ENCODE data around the gene AMH. TPM values are rescaled to one million over a fixed set of nuclear protein-coding genes. Genes with fewer than 3 reads are reported as not detected.

Gene AMH
- total RNA-seq, 1 experiment from 2014 or later, result 11.2 TPM

DNA sequence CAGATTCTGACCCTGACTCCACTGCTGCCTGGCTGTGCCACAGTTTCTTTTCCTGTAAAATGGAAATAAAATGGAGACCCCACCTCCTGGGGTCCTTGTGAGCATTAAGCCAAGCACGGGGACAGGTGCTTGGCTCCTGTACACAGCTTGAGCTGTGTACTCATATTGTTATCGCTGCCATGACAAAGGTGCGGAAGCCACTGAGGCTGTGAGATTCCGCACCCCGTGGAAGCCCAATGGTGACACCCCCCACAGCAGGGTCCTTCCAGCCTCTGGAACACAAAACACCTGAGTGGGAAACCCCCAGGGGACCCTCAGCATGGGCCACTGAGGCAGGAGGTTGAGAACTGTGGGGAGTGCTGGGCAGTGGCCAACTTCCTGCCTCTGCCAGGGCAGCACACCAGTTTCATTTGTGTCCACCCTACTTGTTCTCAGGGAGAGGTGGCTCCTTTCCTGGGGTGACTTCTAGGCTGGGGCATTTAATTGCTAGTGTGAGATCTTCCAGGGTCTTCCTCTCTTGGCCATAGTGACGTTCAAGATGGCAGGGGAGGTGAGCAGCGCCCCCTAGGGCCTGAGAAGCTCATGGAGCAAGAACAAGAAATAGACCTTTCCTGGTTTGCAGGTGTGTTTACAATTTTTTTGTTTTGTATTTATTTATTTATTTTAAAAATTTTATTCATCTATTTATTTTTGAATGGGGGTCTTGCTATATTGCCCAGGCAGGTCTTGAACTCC is 12.5 kb downstream of the AMH start:
- peak; percentile 74 for DNase-seq (ENCODE audit: low spot score)
- H3K27me3 Mint-ChIP-seq (ENCODE audit: low read depth), result peaks cover 4% of the 10 kb centered on the region; the same call in 1 of the 2 replicates
- H3K9me3 Mint-ChIP-seq, result no peaks in the 10 kb centered on the region
- 0 out of 2 replicates have a peak, but pooled peaks cover 2% of the 10 kb centered on the region for H3K4me1 Mint-ChIP-seq
- TF ChIP-seq, protein P1, sequence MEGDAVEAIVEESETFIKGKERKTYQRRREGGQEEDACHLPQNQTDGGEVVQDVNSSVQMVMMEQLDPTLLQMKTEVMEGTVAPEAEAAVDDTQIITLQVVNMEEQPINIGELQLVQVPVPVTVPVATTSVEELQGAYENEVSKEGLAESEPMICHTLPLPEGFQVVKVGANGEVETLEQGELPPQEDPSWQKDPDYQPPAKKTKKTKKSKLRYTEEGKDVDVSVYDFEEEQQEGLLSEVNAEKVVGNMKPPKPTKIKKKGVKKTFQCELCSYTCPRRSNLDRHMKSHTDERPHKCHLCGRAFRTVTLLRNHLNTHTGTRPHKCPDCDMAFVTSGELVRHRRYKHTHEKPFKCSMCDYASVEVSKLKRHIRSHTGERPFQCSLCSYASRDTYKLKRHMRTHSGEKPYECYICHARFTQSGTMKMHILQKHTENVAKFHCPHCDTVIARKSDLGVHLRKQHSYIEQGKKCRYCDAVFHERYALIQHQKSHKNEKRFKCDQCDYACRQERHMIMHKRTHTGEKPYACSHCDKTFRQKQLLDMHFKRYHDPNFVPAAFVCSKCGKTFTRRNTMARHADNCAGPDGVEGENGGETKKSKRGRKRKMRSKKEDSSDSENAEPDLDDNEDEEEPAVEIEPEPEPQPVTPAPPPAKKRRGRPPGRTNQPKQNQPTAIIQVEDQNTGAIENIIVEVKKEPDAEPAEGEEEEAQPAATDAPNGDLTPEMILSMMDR (IDR thresholded peaks at IDR 0.05), result peak; percentile 75; the same call in 1 of the 2 replicates
- TF ChIP-seq TEAD1 (CRISPR knock-in tag; IDR thresholded peaks at IDR 0.05), result no peak
- ATAC-seq, result peak; percentile 68
- no peak overlapping the region for H3K4me3 Mint-ChIP-seq
- ChIA-PET CTCF (interaction anchor here (0.6 to 2.8 kb wide), 34 partner anchors 9 to 435 kb away, joined by 3 to 33 read pairs (median 5); partner anchors contain the start of genes AMH, AP3D1, LSM7 and PLEKHJ1), POLR2A (interaction anchor here (0.8 to 1.0 kb wide), 2 partner anchors 10 kb away, joined by 3 read pairs; no protein-coding TSS in a partner anchor)
- no peak overlapping the region for H3K27ac Mint-ChIP-seq
- H3K36me3 Mint-ChIP-seq, result no peaks in the 10 kb centered on the region

DNA sequence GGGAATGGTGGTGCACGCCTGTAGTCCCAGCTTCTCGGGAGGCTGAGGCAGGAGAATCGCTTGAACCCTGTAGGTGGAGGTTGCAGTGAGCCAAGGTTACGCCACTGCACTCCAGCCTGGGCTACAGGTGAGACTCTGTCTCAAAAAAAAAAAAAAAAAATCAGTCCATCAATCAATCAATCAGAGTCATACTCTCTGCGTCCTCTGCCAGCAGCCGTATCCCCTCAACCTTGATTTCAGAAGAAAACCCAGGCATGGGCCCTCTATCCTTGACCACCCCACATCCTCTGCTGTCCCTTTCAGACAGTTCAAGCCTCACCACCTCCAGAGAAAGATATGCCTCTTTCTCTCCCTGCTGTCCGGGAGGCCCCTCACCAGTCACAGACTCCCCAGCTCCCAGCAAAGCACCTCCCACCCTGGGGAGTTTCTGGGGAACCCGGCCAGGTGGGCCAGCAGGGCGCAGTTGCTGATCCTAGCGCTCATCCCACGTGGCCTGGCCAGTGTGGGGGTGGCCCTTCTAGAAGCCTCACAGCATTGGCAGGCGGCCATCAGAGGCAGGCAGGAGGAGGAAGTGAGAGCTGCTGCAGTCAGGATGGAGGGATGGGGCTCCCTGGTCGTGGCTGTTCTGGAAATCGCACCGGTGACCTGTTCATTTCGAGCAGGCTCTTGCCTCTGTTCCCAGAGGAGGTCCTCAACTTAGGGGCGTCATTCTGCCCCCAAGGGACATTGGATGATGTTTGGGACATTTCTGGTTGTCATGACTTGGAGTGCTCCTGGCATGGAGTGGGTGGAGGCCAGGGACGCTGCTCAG is 17.3 kb downstream of the AMH start:
- DNase-seq (ENCODE audit: low spot score) (peak; percentile 20), ATAC-seq (no peak)
- TF ChIP-seq RORB (CRISPR knock-in tag; IDR thresholded peaks at IDR 0.05) (no peak), CREM (CRISPR knock-in tag; IDR thresholded peaks at IDR 0.05) (no peak), ZNF263 (CRISPR knock-in tag; IDR thresholded peaks at IDR 0.05; ENCODE audit: low read depth) (no peak)
- TF ChIP-seq, protein P2, sequence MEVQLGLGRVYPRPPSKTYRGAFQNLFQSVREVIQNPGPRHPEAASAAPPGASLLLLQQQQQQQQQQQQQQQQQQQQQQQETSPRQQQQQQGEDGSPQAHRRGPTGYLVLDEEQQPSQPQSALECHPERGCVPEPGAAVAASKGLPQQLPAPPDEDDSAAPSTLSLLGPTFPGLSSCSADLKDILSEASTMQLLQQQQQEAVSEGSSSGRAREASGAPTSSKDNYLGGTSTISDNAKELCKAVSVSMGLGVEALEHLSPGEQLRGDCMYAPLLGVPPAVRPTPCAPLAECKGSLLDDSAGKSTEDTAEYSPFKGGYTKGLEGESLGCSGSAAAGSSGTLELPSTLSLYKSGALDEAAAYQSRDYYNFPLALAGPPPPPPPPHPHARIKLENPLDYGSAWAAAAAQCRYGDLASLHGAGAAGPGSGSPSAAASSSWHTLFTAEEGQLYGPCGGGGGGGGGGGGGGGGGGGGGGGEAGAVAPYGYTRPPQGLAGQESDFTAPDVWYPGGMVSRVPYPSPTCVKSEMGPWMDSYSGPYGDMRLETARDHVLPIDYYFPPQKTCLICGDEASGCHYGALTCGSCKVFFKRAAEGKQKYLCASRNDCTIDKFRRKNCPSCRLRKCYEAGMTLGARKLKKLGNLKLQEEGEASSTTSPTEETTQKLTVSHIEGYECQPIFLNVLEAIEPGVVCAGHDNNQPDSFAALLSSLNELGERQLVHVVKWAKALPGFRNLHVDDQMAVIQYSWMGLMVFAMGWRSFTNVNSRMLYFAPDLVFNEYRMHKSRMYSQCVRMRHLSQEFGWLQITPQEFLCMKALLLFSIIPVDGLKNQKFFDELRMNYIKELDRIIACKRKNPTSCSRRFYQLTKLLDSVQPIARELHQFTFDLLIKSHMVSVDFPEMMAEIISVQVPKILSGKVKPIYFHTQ (CRISPR knock-in tag; IDR thresholded peaks at IDR 0.05), result no peak
- TF ChIP-seq, protein P3, sequence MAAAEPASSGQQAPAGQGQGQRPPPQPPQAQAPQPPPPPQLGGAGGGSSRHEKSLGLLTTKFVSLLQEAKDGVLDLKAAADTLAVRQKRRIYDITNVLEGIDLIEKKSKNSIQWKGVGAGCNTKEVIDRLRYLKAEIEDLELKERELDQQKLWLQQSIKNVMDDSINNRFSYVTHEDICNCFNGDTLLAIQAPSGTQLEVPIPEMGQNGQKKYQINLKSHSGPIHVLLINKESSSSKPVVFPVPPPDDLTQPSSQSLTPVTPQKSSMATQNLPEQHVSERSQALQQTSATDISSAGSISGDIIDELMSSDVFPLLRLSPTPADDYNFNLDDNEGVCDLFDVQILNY (CRISPR knock-in tag; IDR thresholded peaks at IDR 0.05), result no peak
- Mint-ChIP-seq H3K27ac (no peak overlapping the region), H3K9me3 (no peaks in the 10 kb centered on the region), H3K4me3 (no peak overlapping the region), H3K4me1 (peaks cover 13% of the 10 kb centered on the region), H3K27me3 (ENCODE audit: low read depth) (no peaks in the 10 kb centered on the region), H3K36me3 (peaks cover 3% of the 10 kb centered on the region)
- ChIA-PET POLR2A (interaction anchor here (0.8 kb wide), 1 partner anchor 196 kb away, joined by 7 read pairs; no protein-coding TSS in a partner anchor), CTCF (interaction anchor here (0.6 to 1.5 kb wide), 5 partner anchors 13 to 370 kb away, joined by 3 to 6 read pairs (median 5); no protein-coding TSS in a partner anchor)

DNA sequence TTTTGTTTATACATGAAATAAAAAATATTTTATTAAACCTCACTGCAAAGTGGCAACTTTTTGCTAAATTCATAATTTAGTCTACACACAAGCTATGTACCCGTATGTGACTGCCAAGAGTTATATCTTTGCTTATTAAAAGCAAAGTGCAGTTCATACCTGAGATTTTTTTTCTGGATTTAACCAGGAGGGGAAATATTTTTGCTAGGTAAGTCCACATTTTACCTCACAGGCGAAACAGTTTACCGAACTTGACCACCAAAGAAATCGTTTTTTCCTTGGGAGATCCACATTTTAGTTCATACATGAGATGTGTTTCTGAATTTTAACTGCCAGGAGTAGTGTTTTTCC is 19.3 kb downstream of the AMH start:
- CTCF ChIA-PET, result no interaction called here
- Mint-ChIP-seq H3K36me3 (peaks cover 8% of the 10 kb centered on the region), H3K27ac (peak overlapping the region; percentile 29; the same call in 1 of the 2 replicates), H3K9me3 (no peaks in the 10 kb centered on the region), H3K4me3 (peak overlapping the region; percentile 82), H3K4me1 (peaks cover 26% of the 10 kb centered on the region), H3K27me3 (ENCODE audit: low read depth) (no peaks in the 10 kb centered on the region; the same call in 1 of the 2 replicates)
- POLR2A ChIA-PET, result no interaction called here
- ATAC-seq (no peak), DNase-seq (ENCODE audit: low spot score) (no peak)
- TF ChIP-seq, protein P4, sequence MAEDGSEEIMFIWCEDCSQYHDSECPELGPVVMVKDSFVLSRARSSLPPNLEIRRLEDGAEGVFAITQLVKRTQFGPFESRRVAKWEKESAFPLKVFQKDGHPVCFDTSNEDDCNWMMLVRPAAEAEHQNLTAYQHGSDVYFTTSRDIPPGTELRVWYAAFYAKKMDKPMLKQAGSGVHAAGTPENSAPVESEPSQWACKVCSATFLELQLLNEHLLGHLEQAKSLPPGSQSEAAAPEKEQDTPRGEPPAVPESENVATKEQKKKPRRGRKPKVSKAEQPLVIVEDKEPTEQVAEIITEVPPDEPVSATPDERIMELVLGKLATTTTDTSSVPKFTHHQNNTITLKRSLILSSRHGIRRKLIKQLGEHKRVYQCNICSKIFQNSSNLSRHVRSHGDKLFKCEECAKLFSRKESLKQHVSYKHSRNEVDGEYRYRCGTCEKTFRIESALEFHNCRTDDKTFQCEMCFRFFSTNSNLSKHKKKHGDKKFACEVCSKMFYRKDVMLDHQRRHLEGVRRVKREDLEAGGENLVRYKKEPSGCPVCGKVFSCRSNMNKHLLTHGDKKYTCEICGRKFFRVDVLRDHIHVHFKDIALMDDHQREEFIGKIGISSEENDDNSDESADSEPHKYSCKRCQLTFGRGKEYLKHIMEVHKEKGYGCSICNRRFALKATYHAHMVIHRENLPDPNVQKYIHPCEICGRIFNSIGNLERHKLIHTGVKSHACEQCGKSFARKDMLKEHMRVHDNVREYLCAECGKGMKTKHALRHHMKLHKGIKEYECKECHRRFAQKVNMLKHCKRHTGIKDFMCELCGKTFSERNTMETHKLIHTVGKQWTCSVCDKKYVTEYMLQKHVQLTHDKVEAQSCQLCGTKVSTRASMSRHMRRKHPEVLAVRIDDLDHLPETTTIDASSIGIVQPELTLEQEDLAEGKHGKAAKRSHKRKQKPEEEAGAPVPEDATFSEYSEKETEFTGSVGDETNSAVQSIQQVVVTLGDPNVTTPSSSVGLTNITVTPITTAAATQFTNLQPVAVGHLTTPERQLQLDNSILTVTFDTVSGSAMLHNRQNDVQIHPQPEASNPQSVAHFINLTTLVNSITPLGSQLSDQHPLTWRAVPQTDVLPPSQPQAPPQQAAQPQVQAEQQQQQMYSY (CRISPR knock-in tag; IDR thresholded peaks at IDR 0.05), result no peak
- TF ChIP-seq, protein P5, sequence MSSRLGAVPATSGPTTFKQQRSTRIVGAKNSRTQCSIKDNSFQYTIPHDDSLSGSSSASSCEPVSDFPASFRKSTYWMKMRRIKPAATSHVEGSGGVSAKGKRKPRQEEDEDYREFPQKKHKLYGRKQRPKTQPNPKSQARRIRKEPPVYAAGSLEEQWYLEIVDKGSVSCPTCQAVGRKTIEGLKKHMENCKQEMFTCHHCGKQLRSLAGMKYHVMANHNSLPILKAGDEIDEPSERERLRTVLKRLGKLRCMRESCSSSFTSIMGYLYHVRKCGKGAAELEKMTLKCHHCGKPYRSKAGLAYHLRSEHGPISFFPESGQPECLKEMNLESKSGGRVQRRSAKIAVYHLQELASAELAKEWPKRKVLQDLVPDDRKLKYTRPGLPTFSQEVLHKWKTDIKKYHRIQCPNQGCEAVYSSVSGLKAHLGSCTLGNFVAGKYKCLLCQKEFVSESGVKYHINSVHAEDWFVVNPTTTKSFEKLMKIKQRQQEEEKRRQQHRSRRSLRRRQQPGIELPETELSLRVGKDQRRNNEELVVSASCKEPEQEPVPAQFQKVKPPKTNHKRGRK (CRISPR knock-in tag; IDR thresholded peaks at IDR 0.05; ENCODE audit: borderline replicate concordance), result no peak
- TF ChIP-seq, protein P6, sequence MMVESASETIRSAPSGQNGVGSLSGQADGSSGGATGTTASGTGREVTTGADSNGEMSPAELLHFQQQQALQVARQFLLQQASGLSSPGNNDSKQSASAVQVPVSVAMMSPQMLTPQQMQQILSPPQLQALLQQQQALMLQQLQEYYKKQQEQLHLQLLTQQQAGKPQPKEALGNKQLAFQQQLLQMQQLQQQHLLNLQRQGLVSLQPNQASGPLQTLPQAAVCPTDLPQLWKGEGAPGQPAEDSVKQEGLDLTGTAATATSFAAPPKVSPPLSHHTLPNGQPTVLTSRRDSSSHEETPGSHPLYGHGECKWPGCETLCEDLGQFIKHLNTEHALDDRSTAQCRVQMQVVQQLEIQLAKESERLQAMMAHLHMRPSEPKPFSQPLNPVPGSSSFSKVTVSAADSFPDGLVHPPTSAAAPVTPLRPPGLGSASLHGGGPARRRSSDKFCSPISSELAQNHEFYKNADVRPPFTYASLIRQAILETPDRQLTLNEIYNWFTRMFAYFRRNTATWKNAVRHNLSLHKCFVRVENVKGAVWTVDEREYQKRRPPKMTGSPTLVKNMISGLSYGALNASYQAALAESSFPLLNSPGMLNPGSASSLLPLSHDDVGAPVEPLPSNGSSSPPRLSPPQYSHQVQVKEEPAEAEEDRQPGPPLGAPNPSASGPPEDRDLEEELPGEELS (CRISPR knock-in tag; IDR thresholded peaks at IDR 0.05), result no peak
- TF ChIP-seq, protein P7, sequence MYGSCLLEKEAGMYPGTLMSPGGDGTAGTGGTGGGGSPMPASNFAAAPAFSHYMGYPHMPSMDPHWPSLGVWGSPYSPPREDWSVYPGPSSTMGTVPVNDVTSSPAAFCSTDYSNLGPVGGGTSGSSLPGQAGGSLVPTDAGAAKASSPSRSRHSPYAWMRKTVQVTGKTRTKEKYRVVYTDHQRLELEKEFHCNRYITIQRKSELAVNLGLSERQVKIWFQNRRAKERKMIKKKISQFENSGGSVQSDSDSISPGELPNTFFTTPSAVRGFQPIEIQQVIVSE (CRISPR knock-in tag; IDR thresholded peaks at IDR 0.05; ENCODE audit: borderline replicate concordance), result no peak
- TF ChIP-seq MXD4 (CRISPR knock-in tag; IDR thresholded peaks at IDR 0.05; ENCODE audit: borderline replicate concordance), result no peak
- TF ChIP-seq ATF1 (CRISPR knock-in tag; IDR thresholded peaks at IDR 0.05), result no peak

Data from WTC11 (cell line).